Kidney (tissue), 22 donors: ENCODE data around the gene SLC6A16. TPM values are rescaled to one million over a fixed set of nuclear protein-coding genes. Genes with fewer than 3 reads are reported as not detected.
"Not testable (repeated sequence)": the region's sequence is repeated elsewhere in the genome, so short reads cannot be mapped to it uniquely, and the experiment has no call there.

Experiments
- DNase-seq, 5 donors: peaks; one replicate each; pipeline ENCODE4 v3.0.0-alpha.2; 2013 to 2020
- FAIRE-seq: peaks from 2 replicates; lab custom pipeline; 2012; peaks lifted over from hg19 to GRCh38; lab: Jason Lieb, UNC
- H3K27ac ChIP-seq, 2 donors: one replicate each; pipeline ENCODE4 v1.7.0; 2013; ENCODE audit warnings: low read depth in 2 of 2, low read length in 2 of 2, inconsistent platforms in 1 of 2
- H3K27me3 ChIP-seq: one replicate; pipeline ENCODE4 v1.7.1; 2013; ENCODE audit warnings: low read length, inconsistent platforms; ENCODE audit not compliant: control insufficient read depth, insufficient read depth
- H3K36me3 ChIP-seq, 3 donors: one replicate each; pipeline versions ENCODE4 v1.7.0 to v1.7.1; 2013; ENCODE audit warnings: low read length in 3 of 3, control low read depth in 1 of 3, inconsistent platforms in 1 of 3; ENCODE audit not compliant: insufficient read depth in 3 of 3, control insufficient read depth in 2 of 3
- H3K4me1 ChIP-seq, 3 donors: one replicate each; pipeline versions ENCODE4 v1.7.0 to v1.7.1; 2013; ENCODE audit warnings: low read length in 3 of 3, inconsistent platforms in 1 of 3, low read depth in 1 of 3; ENCODE audit not compliant: control insufficient read depth in 2 of 3, insufficient read depth in 2 of 3
- H3K4me3 ChIP-seq, 3 donors: one replicate each; pipeline versions ENCODE4 v1.7.0 to v1.8.1; 2013; ENCODE audit warnings: low read length in 3 of 3, control low read depth in 1 of 3, inconsistent platforms in 1 of 3
- H3K9ac ChIP-seq, 3 donors: one replicate each; pipeline versions ENCODE4 v1.7.0 to v1.7.1; 2013; ENCODE audit warnings: low read length in 3 of 3, control low read depth in 1 of 3, inconsistent platforms in 1 of 3
- H3K9me3 ChIP-seq, 3 donors: one replicate each; pipeline versions ENCODE4 v1.7.0 to v1.7.1; 2013; ENCODE audit warnings: low read length in 3 of 3, control low read depth in 1 of 3, inconsistent platforms in 1 of 3; ENCODE audit not compliant: control insufficient read depth in 2 of 3, insufficient read depth in 1 of 3
- CTCF ChIP-seq: IDR thresholded peaks from 3 replicates; pipeline ENCODE4 v1.5.1; 2012; ENCODE audit warnings: mild to moderate bottlenecking, moderate library complexity, borderline replicate concordance; ENCODE audit not compliant: insufficient read depth; ENCODE audit errors: extremely low read depth
- intact Hi-C: fragments of 100-400 bp; cut with DNase I; formaldehyde crosslinking; loops from one replicate; pipeline ENCODE4 v1.11.1; 2022
- long read RNA-seq, 10 donors: library from polyadenylated mRNA in 1 of 10; unstranded in 1 of 10; transcript quantifications; one replicate each; pipeline ENCODE4 v2.0.0 and lab custom pipeline, GENCODE V29; 2021 to 2026
- polyA plus RNA-seq: library from polyadenylated mRNA; stranded (reverse); fragments of 350-450 nt; fragmentation: Illumina TruSeq; extraction: RNeasy Lipid Tissue Mini Kit (QIAGEN cat#74804); gene quantifications from one replicate; pipeline ENCODE4 v1.2.3, GENCODE V29; 2014; ENCODE audit warnings: low read depth, low replicate concordance; ENCODE audit not compliant: insufficient read depth
- total RNA-seq: library from RNA; stranded (reverse); fragmentation: NEBNext Ultra II Directional; extraction: Animal tissue kit (Norgen Biotek cat#: 25700); gene quantifications from one replicate; pipeline ENCODE4 v1.2.1, GENCODE V29; 2021
- donor health status: control.
- donor health status: control.
- donor health status: control.
- donor health status: control.
- donor health status: control.
- donor health status: DM: yes; HTN: yes; CAD: no.
- donor health status: Normal renal cell carcinoma (clear cell type).

The SLC6A16 gene
- 3.7 TPM for total RNA-seq
- polyA plus RNA-seq = 1.5 TPM
- long read RNA-seq, donor 1 = 0 reads
- long read RNA-seq, donor 2 = 0 reads
- long read RNA-seq, donor 3, partial matches to known transcripts = 0 of 1 reads
- long read RNA-seq, donor 3, other reads (novel, unspliced or antisense) = 0 of 1 reads
- long read RNA-seq, donor 4 = 0 reads
- long read RNA-seq, donor 5 = 0 reads
- long read RNA-seq, donor 6 = 0 reads
- long read RNA-seq, donor 7, partial matches to known transcripts = 0 of 3 reads
- long read RNA-seq, donor 7, other reads (novel, unspliced or antisense) = 3 of 3 reads
- long read RNA-seq, donor 8 = 0 reads
- long read RNA-seq, donor 9 = 0 reads
- long read RNA-seq, donor 10 = 0 reads

- Histone ChIP-seq H3K4me1 (no peaks in the 10 kb centered on the region), H3K9ac (no peak within 1 kb of the TSS), H3K4me3 (no peak within 1 kb of the TSS), H3K27ac (no peak within 1 kb of the TSS), H3K27me3 (no peaks in the 10 kb centered on the region), H3K9me3 (peaks cover 0 to 2% (median 0%) of the 10 kb centered on the region in 3 donors), H3K36me3 (no peaks in the 10 kb centered on the region)
- intact Hi-C loops = no loop called here
- DNase-seq (no peak), FAIRE-seq (no peak)
- no peak for TF ChIP-seq CTCF
Measured at GRCh38 chr19:49324801-49325576, at the start of gene SLC6A16. Gene SLC6A16 (minus strand): TSS chr19:49325191. CDS start chr19:49311347, 13,844 bp downstream.

- H3K27me3 ChIP-seq, H3K36me3 ChIP-seq, DNase-seq, H3K9me3 ChIP-seq, H3K4me3 ChIP-seq, intact Hi-C loops, H3K9ac ChIP-seq, FAIRE-seq, H3K27ac ChIP-seq, H3K4me1 ChIP-seq: not testable (repeated sequence)
Measured at GRCh38 chr19:49373174-49373573, 48.2 kb upstream of the SLC6A16 start.

GRCh38 chr19:49371184-49371583 is 46.2 kb upstream of the SLC6A16 start:
- peaks cover 0 to 8% (median 0%) of the 10 kb centered on the region in 3 donors for H3K9me3 ChIP-seq
- no peak for TF ChIP-seq CTCF
- no peaks in the 10 kb centered on the region for H3K36me3 ChIP-seq
- H3K9ac ChIP-seq = no peak overlapping the region
- FAIRE-seq (no peak), DNase-seq (no peak)
- H3K27me3 ChIP-seq = no peaks in the 10 kb centered on the region
- no peak overlapping the region for H3K27ac ChIP-seq
- H3K4me1 ChIP-seq = no peaks in the 10 kb centered on the region
- intact Hi-C loops = no loop called here
- H3K4me3 ChIP-seq = no peak overlapping the region

GRCh38 chr19:49368711-49369358 is 43.8 kb upstream of the SLC6A16 start:
- no peak for FAIRE-seq
- intact Hi-C loops = no loop called here
- H3K9me3 ChIP-seq = peaks cover 0 to 8% (median 0%) of the 10 kb centered on the region in 3 donors

More at GRCh38 chr19:49368711-49369358, 43.8 kb upstream of the SLC6A16 start:
- TF ChIP-seq CTCF = no peak
- Histone ChIP-seq H3K36me3 (no peaks in the 10 kb centered on the region), H3K27me3 (no peaks in the 10 kb centered on the region), H3K4me1 (no peaks in the 10 kb centered on the region), H3K4me3 (no peak overlapping the region), H3K9ac (no peak overlapping the region), H3K27ac (no peak overlapping the region)
- DNase-seq = no peak
